ENCODE results near the gene CENPH.
"Not testable (repeated sequence)": the region's sequence is repeated elsewhere in the genome, so short reads cannot be mapped to it uniquely, and the experiment has no call there.

The CENPH gene

GRCh38 chr5:69231281-69231680 lies 41.9 kb downstream of the CENPH start:
- in situ Hi-C loops (cut with MboI; ENCODE audit: low pct_unique_long_range_greater_than_20kb, low sequenced_read_pairs, unreplicated experiment) = no loop called here
- no peak for TF ChIP-seq CTCF (IDR thresholded peaks at IDR 0.05; ENCODE audit: extremely low read depth, insufficient read depth, missing control alignments)

GRCh38 chr5:69231851-69232250 lies 42.5 kb downstream of the CENPH start:
- no peak for DNase-seq (ENCODE audit: low spot score)
- no peak for TF ChIP-seq CTCF (IDR thresholded peaks at IDR 0.05; ENCODE audit: extremely low read depth, insufficient read depth, missing control alignments)
- in situ Hi-C loops (cut with MboI; ENCODE audit: low pct_unique_long_range_greater_than_20kb, low sequenced_read_pairs, unreplicated experiment) = no loop called here

More at GRCh38 chr5:69231281-69231680, 41.9 kb downstream of the CENPH start:
- DNase-seq (ENCODE audit: low spot score) = no peak

- in situ Hi-C loops (cut with MboI; ENCODE audit: low pct_unique_long_range_greater_than_20kb, low sequenced_read_pairs, unreplicated experiment) = no loop called here
- DNase-seq (ENCODE audit: low spot score) = peak; percentile 90
- TF ChIP-seq CTCF (IDR thresholded peaks at IDR 0.05; ENCODE audit: extremely low read depth, insufficient read depth, missing control alignments) = no peak
These were observed 45.3 kb downstream of the CENPH start, which contains the start of gene CDK7 for GRCh38 chr5:69234457-69235268. TSS of gene CDK7 (plus strand) at chr5:69234886. CDS start at chr5:69234976, 90 bp downstream.

GRCh38 chr5:69236733-69237132 lies 47.4 kb downstream of the CENPH start:
- in situ Hi-C loops (cut with MboI; ENCODE audit: low pct_unique_long_range_greater_than_20kb, low sequenced_read_pairs, unreplicated experiment); DNase-seq (ENCODE audit: low spot score): not testable (repeated sequence)

- in situ Hi-C loops (cut with MboI; ENCODE audit: low pct_unique_long_range_greater_than_20kb, low sequenced_read_pairs, unreplicated experiment) = no loop called here
- DNase-seq (ENCODE audit: low spot score) = no peak
- TF ChIP-seq CTCF (IDR thresholded peaks at IDR 0.05; ENCODE audit: extremely low read depth, insufficient read depth, missing control alignments) = no peak
These were observed 48.5 kb downstream of the CENPH start for GRCh38 chr5:69237877-69238276.

- no peak for DNase-seq (ENCODE audit: low spot score)
- in situ Hi-C loops (cut with MboI; ENCODE audit: low pct_unique_long_range_greater_than_20kb, low sequenced_read_pairs, unreplicated experiment) = no loop called here
- no peak for TF ChIP-seq CTCF (IDR thresholded peaks at IDR 0.05; ENCODE audit: extremely low read depth, insufficient read depth, missing control alignments)
These were observed 49.4 kb downstream of the CENPH start for GRCh38 chr5:69238760-69239251.

- TF ChIP-seq CTCF (IDR thresholded peaks at IDR 0.05; ENCODE audit: extremely low read depth, insufficient read depth, missing control alignments) = no peak
- DNase-seq (ENCODE audit: low spot score) = no peak
- in situ Hi-C loops (cut with MboI; ENCODE audit: low pct_unique_long_range_greater_than_20kb, low sequenced_read_pairs, unreplicated experiment) = no loop called here
These were observed 53.0 kb downstream of the CENPH start for GRCh38 chr5:69242215-69242927.

Data from GM13977 (cell line).